ENCODE measurements around the gene SLC39A9. TPM values are rescaled to one million over a fixed set of nuclear protein-coding genes. Genes with fewer than 3 reads are reported as not detected.
"Not testable (repeated sequence)": the region's sequence is repeated elsewhere in the genome, so short reads cannot be mapped to it uniquely, and the experiment has no call there.

Gene SLC39A9
- total RNA-seq, 1 experiment from 2014 or later, result 63.4 TPM

DNA sequence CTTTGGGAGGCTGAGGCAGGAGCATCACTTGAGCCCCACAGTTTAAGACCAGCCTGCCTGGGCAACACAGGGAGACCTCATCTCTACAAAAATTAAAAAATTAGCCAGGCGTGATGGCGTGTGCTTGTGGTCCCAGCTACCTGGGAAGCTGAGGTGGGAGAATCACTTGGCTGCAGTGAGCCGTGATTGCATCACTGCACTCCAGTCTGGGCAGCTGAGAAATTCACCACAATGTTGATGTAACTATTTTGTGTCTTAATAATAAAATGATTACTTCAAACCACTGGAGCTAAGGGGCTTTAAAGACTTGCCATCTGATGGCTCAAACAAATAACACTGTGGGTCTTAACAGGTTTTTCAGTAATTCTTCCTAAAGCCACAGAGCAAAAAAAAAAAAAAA is 11.2 kb upstream of the SLC39A9 start:
- POLR2A ChIA-PET, result interaction anchor here (0.6 kb wide), 1 partner anchor 119 kb away, joined by 5 read pairs; no protein-coding TSS in a partner anchor
- intact Hi-C loops (cut with micrococcal nuclease; ENCODE audit: unreplicated experiment), result no loop called here
- BruUV-seq (replicated peaks), result no TSS peak

GRCh38 chr14:69391400-69391799 is 7.1 kb upstream of the SLC39A9 start:
- Histone ChIP-seq H3K4me1 (ENCODE audit: control insufficient read depth, insufficient read depth, low read length) (peaks cover 10% of the 10 kb centered on the region), H3K36me3 (ENCODE audit: control insufficient read depth, insufficient read depth, low read length) (peaks cover 44% of the 10 kb centered on the region)
- in situ Hi-C loops (cut with HindIII; ENCODE audit: low pct_unique_long_range_greater_than_20kb, low sequenced_read_pairs); intact Hi-C loops (cut with micrococcal nuclease; ENCODE audit: unreplicated experiment); H3K27me3 ChIP-seq (ENCODE audit: control insufficient read depth, insufficient read depth, low read length); DNase-seq (ENCODE audit: low read depth, low spot score); POLR2A ChIA-PET; H3K9me3 ChIP-seq (ENCODE audit: control insufficient read depth, insufficient read depth, low read depth, low read length); H3K4me3 ChIP-seq (ENCODE audit: low read depth in 2 of 2, low read length in 2 of 2); H3K27ac ChIP-seq (ENCODE audit: low read length); ATAC-seq; CTCF ChIA-PET; BruUV-seq (replicated peaks): not testable (repeated sequence)

More for the DNA sequence above, 11.2 kb upstream of the SLC39A9 start:
- H3K4me3 ChIP-seq (ENCODE audit: low read depth in 2 of 2, low read length in 2 of 2), result no peak overlapping the region
- H3K4me1 ChIP-seq (ENCODE audit: control insufficient read depth, insufficient read depth, low read length), result no peaks in the 10 kb centered on the region
- peaks cover 52% of the 10 kb centered on the region for H3K36me3 ChIP-seq (ENCODE audit: control insufficient read depth, insufficient read depth, low read length)
- DNase-seq (ENCODE audit: low read depth, low spot score) (no peak), ATAC-seq (no peak)
- in situ Hi-C loops (cut with HindIII; ENCODE audit: low pct_unique_long_range_greater_than_20kb, low sequenced_read_pairs), result no loop called here
- CTCF ChIA-PET, result no interaction called here
- TF ChIP-seq SIN3A (IDR thresholded peaks at IDR 0.05; ENCODE audit: borderline replicate concordance, insufficient read depth, low read depth, low read length), result no peak
- no peak for TF ChIP-seq TCF7L2 (IDR thresholded peaks at IDR 0.05; ENCODE audit: low read depth, low read length)
- TF ChIP-seq CTCF (IDR thresholded peaks at IDR 0.05), result no peak
- no peak for TF ChIP-seq REST (IDR thresholded peaks at IDR 0.05; ENCODE audit: insufficient read depth in 1 of 2, low read depth in 2 of 2, low read length in 1 of 2)
- TF ChIP-seq POLR2AphosphoS5 (IDR thresholded peaks at IDR 0.05; ENCODE audit: low read depth, low read length), result no peak
- no peaks in the 10 kb centered on the region for H3K27me3 ChIP-seq (ENCODE audit: control insufficient read depth, insufficient read depth, low read length)
- H3K27ac ChIP-seq (ENCODE audit: low read length), result no peak overlapping the region
- H3K9me3 ChIP-seq (ENCODE audit: control insufficient read depth, insufficient read depth, low read depth, low read length), result no peaks in the 10 kb centered on the region

- H3K27ac ChIP-seq (ENCODE audit: low read length), result no peak overlapping the region
- peaks cover 16% of the 10 kb centered on the region for H3K4me1 ChIP-seq (ENCODE audit: control insufficient read depth, insufficient read depth, low read length)
- intact Hi-C loops (cut with micrococcal nuclease; ENCODE audit: unreplicated experiment) (no loop called here), in situ Hi-C loops (cut with HindIII; ENCODE audit: low pct_unique_long_range_greater_than_20kb, low sequenced_read_pairs) (no loop called here)
- no TSS peak for BruUV-seq (replicated peaks)
- POLR2A ChIA-PET, result no interaction called here
- H3K36me3 ChIP-seq (ENCODE audit: control insufficient read depth, insufficient read depth, low read length), result peaks cover 47% of the 10 kb centered on the region
- no peaks in the 10 kb centered on the region for H3K9me3 ChIP-seq (ENCODE audit: control insufficient read depth, insufficient read depth, low read depth, low read length)
- CTCF ChIA-PET, result interaction anchor here (0.7 kb wide), 1 partner anchor 68 kb away, joined by 3 read pairs; no protein-coding TSS in a partner anchor
- TF ChIP-seq POLR2AphosphoS5 (IDR thresholded peaks at IDR 0.05; ENCODE audit: low read depth, low read length), result no peak
- no peak for TF ChIP-seq REST (IDR thresholded peaks at IDR 0.05; ENCODE audit: insufficient read depth in 1 of 2, low read depth in 2 of 2, low read length in 1 of 2)
- TF ChIP-seq CTCF (IDR thresholded peaks at IDR 0.05), result no peak
- TF ChIP-seq SIN3A (IDR thresholded peaks at IDR 0.05; ENCODE audit: borderline replicate concordance, insufficient read depth, low read depth, low read length), result no peak
- TF ChIP-seq TCF7L2 (IDR thresholded peaks at IDR 0.05; ENCODE audit: low read depth, low read length), result no peak
- H3K27me3 ChIP-seq (ENCODE audit: control insufficient read depth, insufficient read depth, low read length), result no peaks in the 10 kb centered on the region
- no peak for DNase-seq (ENCODE audit: low read depth, low spot score)
- no peak overlapping the region for H3K4me3 ChIP-seq (ENCODE audit: low read depth in 2 of 2, low read length in 2 of 2)
- ATAC-seq, result no peak
Measured at GRCh38 chr14:69392481-69392880, 6.0 kb upstream of the SLC39A9 start.

All from Panc1 (cell line).